ENCODE measurements around the gene EMP2.
A peak's percentile ranks its signal among the peaks of the same experiment; 100 is the strongest.
"Not testable (repeated sequence)": the region's sequence is repeated elsewhere in the genome, so short reads cannot be mapped to it uniquely, and the experiment has no call there.

Gene EMP2

GRCh38 chr16:10578474-10579316 is 1.7 kb downstream of the EMP2 start:
- no peak for DNase-seq (ENCODE audit: low read depth)

GRCh38 chr16:10577305-10578202 is 2.8 kb downstream of the EMP2 start:
- no peak for DNase-seq (ENCODE audit: low read depth)

GRCh38 chr16:10576390-10577304 is 3.8 kb downstream of the EMP2 start:
- no peak for DNase-seq (ENCODE audit: low read depth)

GRCh38 chr16:10575506-10576130 is 4.8 kb downstream of the EMP2 start:
- no peak for DNase-seq (ENCODE audit: low read depth)

GRCh38 chr16:10572611-10573010 is 7.8 kb downstream of the EMP2 start:
- DNase-seq (ENCODE audit: low read depth), result no peak

- no peak for DNase-seq (ENCODE audit: low read depth)
These were observed 9.0 kb downstream of the EMP2 start for GRCh38 chr16:10571354-10571753.

GRCh38 chr16:10569621-10570020 is 10.8 kb downstream of the EMP2 start:
- DNase-seq (ENCODE audit: low read depth), result no peak

- DNase-seq (ENCODE audit: low read depth), result no peak
These were observed 13.8 kb downstream of the EMP2 start for GRCh38 chr16:10566613-10567012.

- DNase-seq (ENCODE audit: low read depth), result no peak
These were observed 15.2 kb downstream of the EMP2 start for GRCh38 chr16:10565167-10565566.

GRCh38 chr16:10564591-10564990 is 15.8 kb downstream of the EMP2 start:
- DNase-seq (ENCODE audit: low read depth), result no peak

- DNase-seq (ENCODE audit: low read depth), result no peak
These were observed 18.0 kb downstream of the EMP2 start for GRCh38 chr16:10562361-10562899.

- DNase-seq (ENCODE audit: low read depth), result no peak
These were observed 19.0 kb downstream of the EMP2 start for GRCh38 chr16:10561425-10561824.

GRCh38 chr16:10561001-10561400 is 19.4 kb downstream of the EMP2 start:
- DNase-seq (ENCODE audit: low read depth), result no peak

GRCh38 chr16:10559792-10560191 is 20.6 kb downstream of the EMP2 start:
- DNase-seq (ENCODE audit: low read depth), result not testable (repeated sequence)

GRCh38 chr16:10558746-10559641 is 21.4 kb downstream of the EMP2 start:
- DNase-seq (ENCODE audit: low read depth), result no peak

- no peak for DNase-seq (ENCODE audit: low read depth)
These were observed 22.1 kb downstream of the EMP2 start for GRCh38 chr16:10558305-10558704.

- DNase-seq (ENCODE audit: low read depth), result no peak
These were observed 22.6 kb downstream of the EMP2 start for GRCh38 chr16:10557750-10558149.

GRCh38 chr16:10556236-10556635 is 24.2 kb downstream of the EMP2 start:
- DNase-seq (ENCODE audit: low read depth), result no peak

- no peak for DNase-seq (ENCODE audit: low read depth)
These were observed 25.8 kb downstream of the EMP2 start for GRCh38 chr16:10554569-10554968.

- DNase-seq (ENCODE audit: low read depth), result peak; percentile 4
These were observed 27.4 kb downstream of the EMP2 start for GRCh38 chr16:10552998-10553491.
